OCI-LY1 (cell line): Measurements from ENCODE around the gene EEF1AKMT1.

Experiments
- H2AFZ ChIP-seq: fragments of 200-600 bp; sonication (generic), shearing (Covaris generic); 2 replicates; pipeline ENCODE4 v1.6.0; 2014; ENCODE audit warnings: antibody characterized with exemption, mild to moderate bottlenecking, low read length
- H3F3A ChIP-seq: fragments of 200-600 bp; sonication (generic), shearing (Covaris generic); 2 replicates; pipeline ENCODE4 v1.6.0; 2014; ENCODE audit warnings: mild to moderate bottlenecking, antibody characterized with exemption, low read length, moderate library complexity; ENCODE audit not compliant: insufficient read depth
- H3K27ac ChIP-seq: fragments of 200-600 bp; sonication (generic); 2 replicates; pipeline ENCODE4 v1.5.1; 2014; ENCODE audit warnings: low read length, mixed run types, mild to moderate bottlenecking, low read depth; ENCODE audit not compliant: poor library complexity, severe bottlenecking
- H3K27me3 ChIP-seq: fragments of 200-600 bp; sonication (generic); 2 replicates; pipeline ENCODE4 v1.6.0; 2014; ENCODE audit warnings: antibody characterized with exemption, mild to moderate bottlenecking, low read length, moderate library complexity; ENCODE audit not compliant: insufficient read depth
- H3K36me3 ChIP-seq: fragments of 200-600 bp; sonication (generic); 2 replicates; pipeline ENCODE4 v1.6.1; 2014; ENCODE audit warnings: mild to moderate bottlenecking, antibody characterized with exemption, low read length, moderate library complexity, mixed read lengths; ENCODE audit not compliant: insufficient read depth
- H3K4me1 ChIP-seq: fragments of 200-600 bp; sonication (generic); 2 replicates; pipeline ENCODE4 v1.5.1; 2014; ENCODE audit warnings: mild to moderate bottlenecking, low read length, moderate library complexity; ENCODE audit not compliant: insufficient read depth, severe bottlenecking
- H3K4me2 ChIP-seq: fragments of 200-600 bp; sonication (generic), shearing (Covaris generic); 2 replicates; pipeline ENCODE4 v1.6.1; 2014; ENCODE audit warnings: low read length
- H3K4me3 ChIP-seq: fragments of 200-600 bp; sonication (generic); 2 replicates; pipeline ENCODE4 v1.5.1; 2014; ENCODE audit warnings: low read length, low read depth, mild to moderate bottlenecking, mixed read lengths; ENCODE audit not compliant: poor library complexity, severe bottlenecking
- H3K79me2 ChIP-seq: fragments of 200-600 bp; shearing (Covaris generic); 2 replicates; pipeline ENCODE4 v1.6.1; 2016; ENCODE audit warnings: mixed run types, low read length, mixed read lengths; ENCODE audit not compliant: insufficient read depth
- H3K9ac ChIP-seq: fragments of 200-600 bp; sonication (generic), shearing (Covaris generic); 2 replicates; pipeline ENCODE4 v1.6.1; 2014; ENCODE audit warnings: mild to moderate bottlenecking, low read length, mixed read lengths
- H3K9me2 ChIP-seq: fragments of 200-600 bp; sonication (generic), shearing (Covaris generic); 2 replicates; pipeline ENCODE4 v1.6.1; 2014; ENCODE audit warnings: low read depth, mild to moderate bottlenecking, low read length, mixed read lengths
- H3K9me3 ChIP-seq: fragments of 200-600 bp; shearing (Covaris generic); 2 replicates; pipeline ENCODE4 v1.6.1; 2014; ENCODE audit warnings: low read length, mixed read lengths
- H4K20me1 ChIP-seq: fragments of 200-600 bp; sonication (generic), shearing (Covaris generic); 2 replicates; pipeline ENCODE4 v1.6.0; 2016; ENCODE audit warnings: mild to moderate bottlenecking, low read length; ENCODE audit not compliant: insufficient read depth
- EZH2 ChIP-seq: fragments of 200-600 bp; sonication (generic), shearing (Covaris generic); IDR thresholded peaks from 2 replicates; pipeline ENCODE4 v1.8.0; 2017; ENCODE audit warnings: borderline replicate concordance, mixed run types, mild to moderate bottlenecking, antibody characterized with exemption, low read length, moderate library complexity, mixed read lengths
- TF ChIP-seq, protein P1 (sequence below): fragments of 200-600 bp; sonication (generic), shearing (Covaris generic); IDR thresholded peaks from 2 replicates; pipeline ENCODE4 v1.5.1; 2017; ENCODE audit warnings: mild to moderate bottlenecking, antibody characterized with exemption, low read length, moderate library complexity, mixed read lengths

The EEF1AKMT1 gene

DNA sequence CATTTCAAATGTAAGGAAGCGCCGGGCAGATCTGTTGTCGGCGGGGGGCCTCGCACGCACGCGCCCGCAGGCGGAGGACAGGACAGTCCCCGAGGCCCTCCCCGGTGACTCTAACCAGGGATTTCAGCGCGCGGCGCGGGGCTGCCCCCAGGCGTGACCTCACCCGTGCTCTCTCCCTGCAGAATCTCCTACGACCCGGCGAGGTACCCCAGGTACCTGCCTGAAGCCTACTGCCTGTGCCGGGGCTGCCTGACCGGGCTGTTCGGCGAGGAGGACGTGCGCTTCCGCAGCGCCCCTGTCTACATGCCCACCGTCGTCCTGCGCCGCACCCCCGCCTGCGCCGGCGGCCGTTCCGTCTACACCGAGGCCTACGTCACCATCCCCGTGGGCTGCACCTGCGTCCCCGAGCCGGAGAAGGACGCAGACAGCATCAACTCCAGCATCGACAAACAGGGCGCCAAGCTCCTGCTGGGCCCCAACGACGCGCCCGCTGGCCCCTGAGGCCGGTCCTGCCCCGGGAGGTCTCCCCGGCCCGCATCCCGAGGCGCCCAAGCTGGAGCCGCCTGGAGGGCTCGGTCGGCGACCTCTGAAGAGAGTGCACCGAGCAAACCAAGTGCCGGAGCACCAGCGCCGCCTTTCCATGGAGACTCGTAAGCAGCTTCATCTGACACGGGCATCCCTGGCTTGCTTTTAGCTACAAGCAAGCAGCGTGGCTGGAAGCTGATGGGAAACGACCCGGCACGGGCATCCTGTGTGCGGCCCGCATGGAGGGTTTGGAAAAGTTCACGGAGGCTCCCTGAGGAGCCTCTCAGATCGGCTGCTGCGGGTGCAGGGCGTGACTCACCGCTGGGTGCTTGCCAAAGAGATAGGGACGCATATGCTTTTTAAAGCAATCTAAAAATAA, 52.1 kb downstream of the EEF1AKMT1 start:
- no peak for TF ChIP-seq EZH2
- TF ChIP-seq, protein P1, sequence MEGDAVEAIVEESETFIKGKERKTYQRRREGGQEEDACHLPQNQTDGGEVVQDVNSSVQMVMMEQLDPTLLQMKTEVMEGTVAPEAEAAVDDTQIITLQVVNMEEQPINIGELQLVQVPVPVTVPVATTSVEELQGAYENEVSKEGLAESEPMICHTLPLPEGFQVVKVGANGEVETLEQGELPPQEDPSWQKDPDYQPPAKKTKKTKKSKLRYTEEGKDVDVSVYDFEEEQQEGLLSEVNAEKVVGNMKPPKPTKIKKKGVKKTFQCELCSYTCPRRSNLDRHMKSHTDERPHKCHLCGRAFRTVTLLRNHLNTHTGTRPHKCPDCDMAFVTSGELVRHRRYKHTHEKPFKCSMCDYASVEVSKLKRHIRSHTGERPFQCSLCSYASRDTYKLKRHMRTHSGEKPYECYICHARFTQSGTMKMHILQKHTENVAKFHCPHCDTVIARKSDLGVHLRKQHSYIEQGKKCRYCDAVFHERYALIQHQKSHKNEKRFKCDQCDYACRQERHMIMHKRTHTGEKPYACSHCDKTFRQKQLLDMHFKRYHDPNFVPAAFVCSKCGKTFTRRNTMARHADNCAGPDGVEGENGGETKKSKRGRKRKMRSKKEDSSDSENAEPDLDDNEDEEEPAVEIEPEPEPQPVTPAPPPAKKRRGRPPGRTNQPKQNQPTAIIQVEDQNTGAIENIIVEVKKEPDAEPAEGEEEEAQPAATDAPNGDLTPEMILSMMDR: no peak
- H3K4me2 ChIP-seq: no peak overlapping the region
- no peak overlapping the region for H3K9ac ChIP-seq
- no peaks in the 10 kb centered on the region for H3K36me3 ChIP-seq
- H3K9me2 ChIP-seq: no peaks in the 10 kb centered on the region
- no peak overlapping the region for H3K4me3 ChIP-seq
- no peaks in the 10 kb centered on the region for H3K79me2 ChIP-seq
- no peak overlapping the region for H3K27ac ChIP-seq
- no peak overlapping the region for H2AFZ ChIP-seq
- H3K9me3 ChIP-seq: no peaks in the 10 kb centered on the region
- H3K4me1 ChIP-seq: no peaks in the 10 kb centered on the region
- no peaks in the 10 kb centered on the region for H3K27me3 ChIP-seq
- H3F3A ChIP-seq: no peaks in the 10 kb centered on the region
- no peaks in the 10 kb centered on the region for H4K20me1 ChIP-seq

DNA sequence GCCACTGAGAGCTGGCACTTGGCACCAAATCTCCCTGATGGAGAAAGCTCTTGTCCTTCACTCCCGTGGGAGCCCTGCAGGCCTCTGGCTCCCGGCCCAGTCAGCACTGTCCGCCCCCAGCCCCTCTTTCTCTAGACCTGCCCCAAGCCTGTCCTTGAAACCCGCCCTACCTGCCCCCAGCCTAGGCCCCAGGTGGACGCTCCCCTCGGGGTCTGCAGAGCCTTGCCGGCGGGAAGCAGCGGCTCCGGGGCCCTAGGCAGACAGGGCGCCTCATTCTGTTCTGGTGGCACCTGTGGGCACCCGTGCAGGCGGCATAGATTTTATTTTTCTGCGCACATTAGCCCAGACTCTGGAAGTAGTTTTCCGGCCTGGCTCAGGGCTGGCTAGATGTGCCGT, 52.7 kb downstream of the EEF1AKMT1 start:
- Histone ChIP-seq H3K36me3 (no peaks in the 10 kb centered on the region), H3K27ac (no peak overlapping the region), H3K4me1 (no peaks in the 10 kb centered on the region), H3K4me3 (no peak overlapping the region), H3K4me2 (no peak overlapping the region), H2AFZ (no peak overlapping the region), H4K20me1 (no peaks in the 10 kb centered on the region), H3K79me2 (no peaks in the 10 kb centered on the region), H3K9ac (no peak overlapping the region), H3K9me2 (no peaks in the 10 kb centered on the region), H3K9me3 (no peaks in the 10 kb centered on the region), H3F3A (no peaks in the 10 kb centered on the region), H3K27me3 (no peaks in the 10 kb centered on the region)
- TF ChIP-seq, protein P1: no peak
- no peak for TF ChIP-seq EZH2

DNA sequence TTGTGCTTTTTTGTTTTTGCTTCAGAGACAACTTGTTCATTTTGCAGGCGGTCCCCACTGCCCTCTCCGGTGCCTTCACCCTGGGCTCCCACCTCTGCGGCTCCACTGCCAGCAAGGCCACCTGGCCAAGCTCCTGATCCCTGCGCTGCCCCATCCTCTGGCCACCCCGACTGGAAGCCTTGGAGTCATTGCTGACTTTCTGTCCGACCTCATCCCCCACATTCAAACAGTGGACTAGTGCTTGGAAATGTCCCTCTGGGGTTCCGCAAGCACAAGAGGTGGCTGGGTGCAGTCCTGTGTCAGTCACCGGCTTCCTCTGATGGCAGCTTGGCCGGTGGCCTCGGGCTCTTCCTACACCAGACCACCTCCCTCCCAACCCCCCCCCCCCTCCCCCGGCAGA, 53.3 kb downstream of the EEF1AKMT1 start:
- TF ChIP-seq, protein P1: no peak
- no peak for TF ChIP-seq EZH2

More for the DNA sequence above, 53.3 kb downstream of the EEF1AKMT1 start:
- Histone ChIP-seq H3K36me3 (no peaks in the 10 kb centered on the region), H3K27me3 (no peaks in the 10 kb centered on the region), H3F3A (no peaks in the 10 kb centered on the region), H4K20me1 (no peaks in the 10 kb centered on the region), H3K79me2 (no peaks in the 10 kb centered on the region), H3K4me2 (no peak overlapping the region), H3K4me3 (no peak overlapping the region), H3K9me2 (no peaks in the 10 kb centered on the region), H3K27ac (no peak overlapping the region), H3K4me1 (no peaks in the 10 kb centered on the region), H3K9me3 (no peaks in the 10 kb centered on the region), H2AFZ (no peak overlapping the region), H3K9ac (no peak overlapping the region)
